Measurements from ENCODE around the gene ELANE. TPM values are rescaled to one million over a fixed set of nuclear protein-coding genes. Genes with fewer than 3 reads are reported as not detected.
"Not testable (repeated sequence)": the region's sequence is repeated elsewhere in the genome, so short reads cannot be mapped to it uniquely, and the experiment has no call there.

ELANE gene
- total RNA-seq, 2 donors from 2014 or later, result 0.67 to 0.83 TPM

DNA sequence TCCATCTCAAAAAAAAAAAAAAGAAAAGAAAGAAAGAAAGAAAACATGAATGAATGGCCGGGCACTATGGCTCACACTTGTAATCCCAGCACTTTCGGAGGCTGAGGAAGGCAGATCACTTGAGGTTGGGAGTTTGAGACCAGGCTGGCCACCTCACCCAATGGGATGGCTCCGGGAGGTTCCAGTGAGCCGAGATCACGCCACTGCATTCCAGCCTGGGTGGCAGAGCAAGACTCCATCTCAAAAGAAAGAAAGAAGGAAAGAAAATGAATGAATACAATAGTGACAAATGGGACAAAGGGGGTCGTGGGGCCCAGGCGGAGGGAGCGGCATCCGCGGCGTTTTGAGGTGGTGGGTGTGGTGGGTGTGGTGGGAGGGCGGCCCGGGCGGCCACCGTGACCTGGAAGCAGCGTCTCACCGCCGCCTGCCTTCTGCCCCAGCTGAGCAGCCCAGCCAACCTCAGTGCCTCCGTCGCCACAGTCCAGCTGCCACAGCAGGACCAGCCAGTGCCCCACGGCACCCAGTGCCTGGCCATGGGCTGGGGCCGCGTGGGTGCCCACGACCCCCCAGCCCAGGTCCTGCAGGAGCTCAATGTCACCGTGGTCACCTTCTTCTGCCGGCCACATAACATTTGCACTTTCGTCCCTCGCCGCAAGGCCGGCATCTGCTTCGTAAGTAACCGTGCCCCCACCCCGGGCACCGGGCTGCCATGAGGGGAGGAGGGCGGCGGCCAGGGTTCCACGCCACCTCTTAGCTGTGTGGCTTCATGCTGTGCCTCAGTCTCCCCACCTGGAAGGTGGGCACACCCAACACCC, 6.2 kb upstream of the ELANE start:
- TF ChIP-seq, protein P1, sequence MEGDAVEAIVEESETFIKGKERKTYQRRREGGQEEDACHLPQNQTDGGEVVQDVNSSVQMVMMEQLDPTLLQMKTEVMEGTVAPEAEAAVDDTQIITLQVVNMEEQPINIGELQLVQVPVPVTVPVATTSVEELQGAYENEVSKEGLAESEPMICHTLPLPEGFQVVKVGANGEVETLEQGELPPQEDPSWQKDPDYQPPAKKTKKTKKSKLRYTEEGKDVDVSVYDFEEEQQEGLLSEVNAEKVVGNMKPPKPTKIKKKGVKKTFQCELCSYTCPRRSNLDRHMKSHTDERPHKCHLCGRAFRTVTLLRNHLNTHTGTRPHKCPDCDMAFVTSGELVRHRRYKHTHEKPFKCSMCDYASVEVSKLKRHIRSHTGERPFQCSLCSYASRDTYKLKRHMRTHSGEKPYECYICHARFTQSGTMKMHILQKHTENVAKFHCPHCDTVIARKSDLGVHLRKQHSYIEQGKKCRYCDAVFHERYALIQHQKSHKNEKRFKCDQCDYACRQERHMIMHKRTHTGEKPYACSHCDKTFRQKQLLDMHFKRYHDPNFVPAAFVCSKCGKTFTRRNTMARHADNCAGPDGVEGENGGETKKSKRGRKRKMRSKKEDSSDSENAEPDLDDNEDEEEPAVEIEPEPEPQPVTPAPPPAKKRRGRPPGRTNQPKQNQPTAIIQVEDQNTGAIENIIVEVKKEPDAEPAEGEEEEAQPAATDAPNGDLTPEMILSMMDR (IDR thresholded peaks at IDR 0.05), result no peak

DNA sequence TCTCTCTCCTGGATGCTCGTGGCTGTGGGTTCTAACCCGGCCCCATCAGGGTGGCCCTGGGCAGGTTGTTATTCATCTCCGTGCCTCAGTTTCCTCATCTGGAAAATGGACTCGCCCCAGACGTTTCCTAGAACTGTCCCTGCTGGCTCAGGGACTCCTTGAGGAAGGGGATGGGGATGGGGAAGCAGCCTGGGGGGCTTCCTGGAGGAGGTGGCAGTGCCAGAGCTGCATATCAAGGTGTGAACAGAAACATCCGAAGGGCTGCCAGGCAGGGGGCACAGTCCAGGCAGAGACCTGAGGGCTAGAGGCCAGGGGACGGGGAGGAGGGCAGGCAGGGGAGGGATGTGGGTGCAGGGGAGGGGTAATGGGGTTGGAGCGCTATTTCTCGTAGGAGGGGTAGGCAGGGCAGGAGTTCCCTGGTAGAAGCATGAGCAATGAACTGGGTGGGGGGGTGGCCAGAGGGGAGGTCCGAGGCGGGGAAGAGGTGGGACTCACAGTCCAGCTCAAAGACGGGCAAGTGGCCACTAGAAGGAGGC, 3.6 kb upstream of the ELANE start:
- Histone ChIP-seq H3K9me3 (no peaks in the 10 kb centered on the region), H3K4me3 (no peak overlapping the region), H3K27ac (peak overlapping the region; percentile 23 to 41), H3K27me3 (peaks cover 0 to 12% of the 10 kb centered on the region in 2 donors), H3K36me3 (no peaks in the 10 kb centered on the region), H3K4me1 (peaks cover 0 to 30% of the 10 kb centered on the region in 2 donors)
- no peak for DNase-seq (ENCODE audit: low spot score)
- TF ChIP-seq, protein P1 (IDR thresholded peaks at IDR 0.05), result no peak

More for the DNA sequence above, 6.2 kb upstream of the ELANE start:
- Histone ChIP-seq H3K4me1 (peaks cover 0 to 27% of the 10 kb centered on the region in 2 donors), H3K4me3 (no peak overlapping the region), H3K27ac (no peak overlapping the region), H3K36me3 (no peaks in the 10 kb centered on the region), H3K27me3 (peaks cover 0 to 8% of the 10 kb centered on the region in 2 donors), H3K9me3 (no peaks in the 10 kb centered on the region)
- no peak for DNase-seq (ENCODE audit: low spot score)

DNA sequence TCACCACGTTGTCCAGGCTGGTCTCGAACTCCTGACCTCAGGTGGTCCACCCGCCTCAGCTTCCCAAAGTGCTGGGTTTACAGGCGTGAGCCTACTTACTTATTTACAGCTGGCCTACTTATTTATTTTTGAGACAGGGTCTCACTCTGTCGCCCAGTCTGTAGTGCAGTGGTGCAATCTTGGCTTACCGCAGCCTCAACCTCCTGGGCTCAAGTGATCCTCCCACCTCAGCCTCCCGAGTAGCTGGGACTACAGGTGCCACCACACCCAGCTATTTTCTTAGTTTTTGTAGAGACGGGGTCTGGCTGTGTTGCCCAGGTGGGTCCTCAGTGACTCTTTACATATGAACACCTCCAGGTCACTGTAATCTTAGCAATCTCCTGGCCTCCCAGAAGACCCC, 2.9 kb upstream of the ELANE start:
- not testable (repeated sequence) for H3K27ac ChIP-seq; H3K27me3 ChIP-seq; H3K9me3 ChIP-seq; DNase-seq (ENCODE audit: low spot score); H3K4me3 ChIP-seq; H3K36me3 ChIP-seq
- peaks cover 0 to 23% of the 10 kb centered on the region in 2 donors for H3K4me1 ChIP-seq

DNA sequence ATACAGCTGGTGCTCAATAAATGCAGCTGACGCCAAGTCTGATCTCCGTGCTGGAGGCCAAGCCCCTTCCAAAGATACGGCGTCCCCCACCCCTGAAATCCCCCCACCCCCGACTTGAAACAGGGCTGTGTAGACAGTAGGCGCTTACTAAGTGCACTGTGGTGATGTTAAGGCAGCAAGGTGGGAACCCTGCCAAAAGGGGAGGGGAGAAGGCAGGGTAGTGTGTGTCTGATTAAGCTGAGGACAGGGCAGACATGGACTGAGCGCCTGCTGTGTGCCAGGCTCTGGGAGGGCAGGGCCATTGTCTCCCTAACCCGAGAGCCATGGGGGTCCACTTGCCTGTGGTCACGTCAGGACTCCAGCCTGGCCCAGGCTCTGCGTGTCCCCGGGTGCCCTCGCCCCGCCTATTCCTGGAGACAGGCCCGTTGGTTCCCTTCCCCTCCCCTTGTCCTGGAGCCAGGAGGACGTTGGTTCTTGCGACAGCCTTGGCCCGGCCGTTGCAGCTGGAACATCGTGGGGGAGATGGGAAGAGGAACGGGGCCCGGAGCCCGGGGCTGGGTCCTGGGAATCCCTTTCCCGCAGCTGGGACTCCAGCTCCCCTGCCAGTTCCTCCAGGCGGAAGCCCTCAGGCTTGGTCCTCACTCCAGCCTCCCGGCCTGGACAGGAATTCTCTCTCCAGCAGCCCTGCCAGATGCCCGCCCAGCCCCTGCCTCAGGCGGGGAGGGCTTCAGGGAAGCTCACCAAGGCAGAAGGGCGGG, 1.7 kb upstream of the ELANE start:
- H3K4me3 ChIP-seq, result peak overlapping the region in 1 of 2 donors; percentile 21
- peak; percentile 95 for DNase-seq (ENCODE audit: low spot score)
- peaks cover 0 to 5% of the 10 kb centered on the region in 2 donors for H3K27me3 ChIP-seq
- no peaks in the 10 kb centered on the region for H3K36me3 ChIP-seq
- peak overlapping the region; percentile 68 to 84 for H3K27ac ChIP-seq
- TF ChIP-seq, protein P1 (IDR thresholded peaks at IDR 0.05), result no peak
- peaks cover 0 to 23% of the 10 kb centered on the region in 2 donors for H3K4me1 ChIP-seq
- no peaks in the 10 kb centered on the region for H3K9me3 ChIP-seq

DNA sequence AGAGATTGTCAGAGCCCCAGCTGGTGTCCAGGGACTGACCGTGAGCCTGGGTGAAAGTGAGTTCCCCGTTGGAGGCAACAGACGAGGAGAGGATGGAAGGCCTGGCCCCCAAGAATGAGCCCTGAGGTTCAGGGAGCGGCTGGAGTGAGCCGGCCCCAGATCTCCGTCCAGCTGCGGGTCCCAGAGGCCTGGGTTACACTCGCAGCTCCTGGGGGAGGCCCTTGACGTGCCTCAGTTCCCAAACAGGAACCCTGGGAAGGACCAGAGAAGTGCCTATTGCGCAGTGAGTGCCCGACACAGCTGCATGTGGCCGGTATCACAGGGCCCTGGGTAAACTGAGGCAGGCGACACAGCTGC, 1.1 kb upstream of the ELANE start:
- Histone ChIP-seq H3K9me3 (no peaks in the 10 kb centered on the region), H3K27me3 (peaks cover 0 to 5% of the 10 kb centered on the region in 2 donors), H3K4me1 (peaks cover 0 to 23% of the 10 kb centered on the region in 2 donors), H3K27ac (peak overlapping the region; percentile 68 to 84), H3K36me3 (no peaks in the 10 kb centered on the region), H3K4me3 (peak overlapping the region in 1 of 2 donors; percentile 21)
- TF ChIP-seq, protein P1 (IDR thresholded peaks at IDR 0.05), result no peak
- DNase-seq (ENCODE audit: low spot score), result no peak
